Activated T-cell treated with anti-CD3 and anti-CD28 coated beads, Interleukin-2, amount 50 U/mL, for 72 hours (primary cell): ENCODE results near the gene TSHZ3. TPM values are rescaled to one million over a fixed set of nuclear protein-coding genes. Genes with fewer than 3 reads are reported as not detected.
A peak's percentile ranks its signal among the peaks of the same experiment; 100 is the strongest.

ENCODE experiments used
- ATAC-seq, 2 donors: fragments of 150-1000 bp; cut with Tn5 transposase; replicated peaks in 1 of 2; 2 replicates each; pipeline ENCODE4 v1.10.0; 2021; ENCODE audit warnings: moderate library complexity in 2 of 2, mild to moderate bottlenecking in 1 of 2
- DNase-seq, 2 donors: peaks; one replicate each; pipeline ENCODE4 v3.0.0; 2021 to 2022; ENCODE audit warnings: mixed read lengths in 1 of 2
- H3K27ac Mint-ChIP-seq: one replicate; pipeline ENCODE4 v1.8.0; 2022; ENCODE audit warnings: mild to moderate bottlenecking, moderate library complexity, mixed read lengths
- H3K27me3 Mint-ChIP-seq: one replicate; pipeline ENCODE4 v1.8.0; 2022; ENCODE audit warnings: low read depth, mixed read lengths
- H3K36me3 Mint-ChIP-seq, 2 donors: one replicate each; pipeline ENCODE4 v1.8.0; 2022; ENCODE audit warnings: mixed read lengths in 2 of 2, mild to moderate bottlenecking in 1 of 2; ENCODE audit not compliant: insufficient read depth in 2 of 2
- H3K4me1 Mint-ChIP-seq: one replicate; pipeline ENCODE4 v1.8.0; 2022; ENCODE audit warnings: low read depth, mixed read lengths
- H3K4me3 Mint-ChIP-seq, 2 donors: one replicate each; pipeline ENCODE4 v1.8.0; 2022; ENCODE audit warnings: mild to moderate bottlenecking in 2 of 2, mixed read lengths in 2 of 2, moderate library complexity in 2 of 2
- H3K9me3 Mint-ChIP-seq, 2 donors: one replicate each; pipeline ENCODE4 v1.8.0; 2022; ENCODE audit warnings: mixed read lengths in 2 of 2
- total RNA-seq, 2 donors: library from RNA; stranded (reverse); gene quantifications; one replicate each; pipeline ENCODE4 v1.2.3, GENCODE V29; 2022

Gene TSHZ3
- total RNA-seq, 2 donors from 2014 or later, result 0.74 to 3.0 TPM

DNA sequence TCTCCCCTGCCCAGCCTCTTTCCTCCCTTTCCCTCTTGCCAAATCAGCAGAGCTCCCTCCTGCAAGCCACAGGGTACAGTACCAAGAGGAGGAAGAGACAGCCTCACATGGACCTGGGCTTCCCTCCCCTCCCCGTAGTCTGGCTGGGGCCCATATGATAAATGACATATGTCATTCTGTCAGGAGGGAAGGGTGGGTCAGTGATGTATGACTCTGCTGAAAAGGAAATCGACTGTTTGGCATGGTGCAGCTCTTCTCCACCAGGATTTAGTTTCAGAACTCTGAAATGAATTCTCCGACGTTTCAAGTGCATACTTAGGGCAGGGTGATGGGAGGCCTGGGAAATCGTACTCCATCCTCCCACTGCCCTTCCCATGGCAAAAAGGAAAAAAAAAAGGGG, 9.8 kb downstream of the TSHZ3 start:
- no peak overlapping the region for H3K27ac Mint-ChIP-seq
- H3K4me3 Mint-ChIP-seq, result peak overlapping the region; percentile 29 to 31
- peaks cover 19% of the 10 kb centered on the region for H3K4me1 Mint-ChIP-seq
- no peaks in the 10 kb centered on the region for H3K36me3 Mint-ChIP-seq
- ATAC-seq (no peak), DNase-seq (no peak)
- H3K9me3 Mint-ChIP-seq, result no peaks in the 10 kb centered on the region
- H3K27me3 Mint-ChIP-seq, result peaks cover 37% of the 10 kb centered on the region

DNA sequence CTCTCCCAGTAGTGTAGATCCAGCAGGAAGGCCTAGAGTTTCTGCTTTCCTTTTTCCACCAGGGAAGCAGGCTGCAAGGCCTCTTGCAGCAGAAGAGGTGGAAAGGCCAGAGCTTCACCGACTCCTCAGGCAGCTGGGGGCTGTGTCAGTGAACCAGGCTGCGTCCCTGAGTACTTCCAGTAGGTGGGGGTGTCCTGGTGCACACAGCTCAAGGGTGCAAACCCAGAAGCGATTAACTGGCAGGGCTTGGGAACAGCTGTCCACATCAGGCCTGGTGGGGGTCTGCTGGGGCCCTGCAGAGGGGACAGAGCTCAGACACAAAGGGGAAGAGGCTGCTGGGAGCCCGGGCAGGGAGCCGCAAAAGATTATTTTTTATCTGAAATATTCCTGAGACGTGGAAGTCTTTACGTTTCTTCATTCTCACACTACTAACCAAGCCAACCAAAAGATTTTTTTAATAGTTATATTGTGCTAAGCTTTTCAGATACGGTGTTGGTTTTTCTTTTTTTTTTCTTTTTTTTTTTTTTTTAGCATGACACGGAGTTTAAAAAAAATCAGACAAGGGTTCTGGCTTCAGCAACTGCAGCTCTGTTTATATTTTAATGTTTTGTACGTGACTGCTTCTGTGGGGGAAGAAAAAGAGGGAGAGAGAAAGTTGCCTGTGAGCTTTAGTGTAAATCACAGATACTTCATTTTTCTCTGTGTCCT, 11.0 kb downstream of the TSHZ3 start:
- Mint-ChIP-seq H3K4me3 (no peak overlapping the region), H3K27me3 (peaks cover 37% of the 10 kb centered on the region)
- no peak for ATAC-seq

DNA sequence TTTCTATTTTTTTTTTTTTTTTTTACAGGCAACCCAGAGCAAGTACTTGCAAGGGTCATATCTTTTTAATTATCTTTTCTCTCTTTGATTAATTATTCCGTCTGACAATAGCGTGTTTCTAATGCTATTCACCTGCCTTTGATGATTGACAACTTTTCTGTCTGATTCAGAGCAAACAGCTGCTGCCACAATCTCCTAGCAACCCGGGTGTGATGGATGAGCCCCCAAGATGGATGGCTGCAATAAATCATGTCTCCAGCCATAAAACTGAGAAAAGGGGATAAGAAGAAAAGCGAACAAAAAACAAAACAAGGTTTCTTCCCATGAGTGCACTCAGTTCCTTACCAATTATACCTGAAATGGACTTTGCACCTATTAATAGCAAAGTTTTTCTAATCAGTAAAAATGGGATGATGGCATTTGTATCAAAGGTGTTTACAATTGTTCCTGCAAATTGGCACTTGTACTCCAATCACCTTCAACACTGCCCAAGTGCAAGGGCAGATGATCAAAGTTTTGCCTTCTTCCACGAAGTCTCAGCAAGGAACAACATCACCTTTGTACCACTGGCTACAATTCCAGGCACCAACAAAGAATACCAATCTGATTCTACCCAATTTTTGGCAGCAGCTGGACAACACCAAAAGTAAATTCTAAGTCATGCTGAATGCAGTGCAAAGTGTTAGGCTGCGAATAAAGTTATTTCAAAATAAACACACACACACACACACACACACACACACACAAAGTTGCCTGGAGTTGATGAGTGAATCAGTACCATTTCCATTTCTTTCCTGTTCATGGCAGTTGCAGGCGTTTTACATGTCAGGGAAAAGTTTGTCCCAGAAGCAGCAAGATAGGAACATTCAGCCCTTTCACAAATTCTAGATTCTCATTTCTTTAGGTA, 12.0 kb downstream of the TSHZ3 start:
- DNase-seq, result no peak
- no peak overlapping the region for H3K27ac Mint-ChIP-seq
- H3K36me3 Mint-ChIP-seq, result no peaks in the 10 kb centered on the region
- H3K9me3 Mint-ChIP-seq, result no peaks in the 10 kb centered on the region
- H3K4me3 Mint-ChIP-seq, result no peak overlapping the region
- peaks cover 19% of the 10 kb centered on the region for H3K4me1 Mint-ChIP-seq
- ATAC-seq, result no peak
- H3K27me3 Mint-ChIP-seq, result peaks cover 37% of the 10 kb centered on the region

More for the DNA sequence above, 11.0 kb downstream of the TSHZ3 start:
- H3K27ac Mint-ChIP-seq, result no peak overlapping the region
- no peaks in the 10 kb centered on the region for H3K36me3 Mint-ChIP-seq
- H3K4me1 Mint-ChIP-seq, result peaks cover 19% of the 10 kb centered on the region
- no peaks in the 10 kb centered on the region for H3K9me3 Mint-ChIP-seq
- DNase-seq, result no peak

DNA sequence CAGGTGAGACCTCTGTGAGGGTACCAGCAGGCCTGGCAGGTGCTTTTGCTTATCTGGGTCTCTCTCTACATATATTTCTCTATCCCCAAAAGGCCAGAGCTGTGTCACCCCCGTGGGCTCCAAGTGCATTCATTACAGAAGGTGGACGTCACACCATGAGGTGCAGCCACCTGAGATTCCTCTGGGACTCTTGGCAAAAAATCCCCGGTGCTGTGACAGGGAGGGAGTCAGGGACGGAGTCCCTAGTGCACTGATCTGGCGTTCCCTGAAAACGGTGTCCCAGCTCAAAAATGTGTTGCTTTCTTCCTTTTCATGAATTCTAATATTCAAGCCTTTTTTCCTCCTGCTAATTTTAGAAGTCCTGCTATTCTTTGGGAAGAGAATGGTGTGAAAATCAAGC, 13.5 kb downstream of the TSHZ3 start:
- Mint-ChIP-seq H3K4me1 (peaks cover 15% of the 10 kb centered on the region), H3K36me3 (no peaks in the 10 kb centered on the region), H3K4me3 (no peak overlapping the region), H3K27me3 (peaks cover 33% of the 10 kb centered on the region), H3K27ac (no peak overlapping the region), H3K9me3 (no peaks in the 10 kb centered on the region)
- ATAC-seq (no peak), DNase-seq (no peak)

DNA sequence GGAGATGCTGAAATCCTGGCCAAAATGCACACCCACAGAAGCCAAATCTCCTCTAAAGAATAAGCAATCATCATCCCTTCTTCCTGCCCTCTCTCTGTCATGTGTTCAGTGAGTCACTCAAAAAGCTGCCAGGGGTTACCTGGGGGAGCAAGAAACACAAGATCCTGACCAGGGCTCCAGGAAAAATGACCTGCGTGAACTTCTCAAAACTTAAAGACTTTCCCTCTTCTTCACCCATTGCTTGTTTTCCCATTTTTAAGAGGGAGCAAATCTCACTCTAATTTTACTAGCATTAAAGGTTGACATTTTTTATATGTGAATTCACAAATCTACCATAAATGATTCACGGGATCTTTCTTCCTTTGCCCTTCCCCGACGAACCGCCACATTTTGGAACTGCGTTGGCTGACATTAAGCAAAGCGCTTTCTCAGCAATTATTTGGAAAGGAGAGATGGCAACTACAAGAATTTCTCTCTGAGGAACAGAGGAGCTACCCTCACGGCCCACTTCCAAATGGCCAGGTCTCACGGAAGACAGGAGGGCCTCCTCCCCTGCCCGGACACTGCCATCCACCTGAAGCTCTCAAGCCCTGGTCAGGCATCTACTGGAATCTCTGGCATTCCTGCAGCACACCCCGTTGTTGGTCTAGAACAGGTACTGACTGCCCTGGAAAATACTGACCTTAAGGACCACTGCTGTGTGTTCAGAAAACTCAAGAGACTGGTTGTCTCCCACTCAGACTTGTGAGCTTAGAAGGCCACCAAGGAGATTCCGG, 14.2 kb downstream of the TSHZ3 start:
- H3K4me1 Mint-ChIP-seq, result peaks cover 9% of the 10 kb centered on the region
- no peaks in the 10 kb centered on the region for H3K9me3 Mint-ChIP-seq
- H3K36me3 Mint-ChIP-seq, result no peaks in the 10 kb centered on the region
- no peak overlapping the region for H3K4me3 Mint-ChIP-seq
- H3K27ac Mint-ChIP-seq, result no peak overlapping the region
- no peak for DNase-seq
- no peak for ATAC-seq
- peaks cover 33% of the 10 kb centered on the region for H3K27me3 Mint-ChIP-seq

DNA sequence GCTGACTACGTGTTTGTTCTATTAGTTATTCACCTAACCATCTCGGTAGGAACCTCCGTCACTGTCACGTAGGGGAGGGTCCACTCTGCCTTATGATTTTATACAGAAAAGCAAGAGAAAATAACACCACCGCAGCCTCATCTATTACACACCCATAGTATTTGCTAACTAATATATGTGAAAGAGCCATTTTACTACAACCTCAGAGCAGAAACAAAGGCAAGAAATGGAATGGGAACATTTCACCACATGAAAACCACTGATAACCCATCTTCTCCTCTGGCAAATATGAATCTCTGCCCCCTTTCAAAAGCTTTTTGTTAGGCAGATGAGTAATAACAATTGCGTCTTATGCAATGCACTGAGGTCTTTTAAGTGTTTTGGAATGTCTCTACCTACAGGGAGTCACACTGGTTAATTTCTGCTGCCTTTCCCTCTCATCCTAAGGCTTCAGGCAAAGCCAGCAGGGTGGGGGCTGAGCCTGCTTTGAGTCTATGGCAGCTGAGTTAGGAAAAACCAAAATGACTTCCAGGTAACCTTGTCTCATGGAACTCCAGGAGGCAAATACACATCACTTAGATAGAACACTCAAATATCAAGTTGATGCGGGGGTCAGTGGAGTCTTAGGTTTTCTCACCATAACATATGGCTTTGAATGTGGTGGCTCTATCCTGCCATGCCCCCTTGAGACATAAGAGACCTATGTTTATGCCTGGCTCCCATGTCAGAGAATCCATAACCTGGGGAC, 15.0 kb downstream of the TSHZ3 start:
- Mint-ChIP-seq H3K4me1 (peaks cover 1% of the 10 kb centered on the region), H3K36me3 (no peaks in the 10 kb centered on the region), H3K4me3 (no peak overlapping the region), H3K27me3 (peaks cover 29% of the 10 kb centered on the region), H3K27ac (no peak overlapping the region), H3K9me3 (no peaks in the 10 kb centered on the region)
- no peak for DNase-seq
- ATAC-seq, result no peak

DNA sequence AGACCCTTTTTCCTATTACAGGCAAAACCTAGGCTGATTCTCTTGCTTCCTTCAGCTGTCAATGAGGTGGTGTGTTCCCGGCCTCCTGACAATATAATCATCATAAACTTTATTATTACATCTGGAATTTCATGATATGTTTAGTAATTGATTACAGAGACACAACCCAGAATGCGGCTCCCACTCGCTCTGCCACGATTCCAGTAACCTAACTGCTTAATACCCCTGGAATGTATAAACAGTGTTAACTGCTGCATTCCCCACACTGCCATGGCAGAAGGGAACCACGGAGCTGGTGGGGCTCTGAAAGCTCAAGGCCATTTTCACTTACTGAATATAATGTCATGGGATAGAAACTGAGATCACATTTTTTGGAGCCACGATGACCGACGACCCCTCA, 17.1 kb downstream of the TSHZ3 start:
- no peaks in the 10 kb centered on the region for H3K4me1 Mint-ChIP-seq
- no peaks in the 10 kb centered on the region for H3K9me3 Mint-ChIP-seq
- no peak for ATAC-seq
- H3K36me3 Mint-ChIP-seq, result no peaks in the 10 kb centered on the region
- no peak for DNase-seq
- no peak overlapping the region for H3K4me3 Mint-ChIP-seq
- H3K27me3 Mint-ChIP-seq, result peaks cover 14% of the 10 kb centered on the region
- H3K27ac Mint-ChIP-seq, result no peak overlapping the region

DNA sequence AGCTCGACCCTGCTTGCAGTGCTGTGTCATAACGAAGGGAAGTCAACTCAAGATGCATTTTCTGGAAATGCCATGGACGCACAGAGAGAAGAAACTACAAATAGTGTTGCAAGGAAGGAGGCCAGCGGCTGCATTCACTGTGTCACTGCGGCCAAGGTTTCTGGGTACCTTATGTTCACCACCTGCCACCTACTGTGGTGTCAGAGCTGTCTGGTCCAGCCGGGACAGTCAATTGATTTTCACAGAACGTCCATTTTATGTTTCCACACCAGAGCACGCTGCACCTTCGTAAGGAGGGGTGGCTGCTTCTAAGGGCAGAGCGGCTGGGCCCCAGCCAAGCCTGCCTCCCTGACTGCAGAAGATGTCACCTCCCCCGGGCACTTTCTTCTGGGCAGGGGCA, 17.7 kb downstream of the TSHZ3 start:
- no peaks in the 10 kb centered on the region for H3K4me1 Mint-ChIP-seq
- no peaks in the 10 kb centered on the region for H3K36me3 Mint-ChIP-seq
- H3K27me3 Mint-ChIP-seq, result peaks cover 13% of the 10 kb centered on the region
- DNase-seq (no peak), ATAC-seq (no peak)
- no peak overlapping the region for H3K4me3 Mint-ChIP-seq
- no peaks in the 10 kb centered on the region for H3K9me3 Mint-ChIP-seq
- no peak overlapping the region for H3K27ac Mint-ChIP-seq

DNA sequence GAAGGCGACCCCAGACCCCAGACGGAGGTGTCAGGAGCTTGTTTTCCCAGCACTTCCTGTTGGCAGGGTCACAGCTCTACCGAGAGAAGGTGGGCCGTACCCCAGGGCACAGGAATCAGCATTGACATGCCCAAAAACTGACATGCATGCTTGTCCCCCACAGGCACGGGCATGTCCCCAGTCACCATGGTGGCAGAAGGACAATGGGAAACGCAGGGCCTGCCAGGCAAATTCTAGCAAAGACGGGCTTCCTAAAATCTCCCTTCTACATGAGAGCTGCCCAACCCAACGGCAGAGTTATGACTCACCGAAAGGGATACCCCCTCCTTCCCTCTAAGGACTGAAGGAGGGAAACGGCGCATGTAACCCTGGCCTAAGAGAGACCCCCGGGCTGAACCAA, 18.5 kb downstream of the TSHZ3 start:
- Mint-ChIP-seq H3K9me3 (no peaks in the 10 kb centered on the region), H3K36me3 (no peaks in the 10 kb centered on the region), H3K4me1 (no peaks in the 10 kb centered on the region), H3K27me3 (peaks cover 5% of the 10 kb centered on the region), H3K27ac (no peak overlapping the region), H3K4me3 (no peak overlapping the region)
- ATAC-seq (no peak), DNase-seq (no peak)

DNA sequence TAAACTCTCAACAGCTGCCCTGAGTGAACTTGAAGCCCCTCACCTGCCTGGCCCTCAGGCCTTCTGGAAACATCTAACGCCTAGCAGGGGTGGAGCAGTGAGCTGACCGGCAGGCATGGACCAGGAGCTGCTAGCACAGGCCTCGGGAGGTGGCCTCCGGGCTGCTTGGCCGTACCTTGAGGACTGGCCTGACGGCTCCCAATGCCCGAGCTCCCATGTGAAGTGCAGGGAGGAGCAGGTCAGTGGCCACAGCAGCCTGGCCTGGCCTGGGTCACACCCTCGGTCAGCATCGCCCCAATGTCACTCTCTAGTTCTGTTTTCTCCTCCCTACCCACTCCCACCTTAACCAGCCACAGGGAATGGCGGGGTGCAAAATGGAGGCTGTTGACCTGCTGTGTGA, 19.0 kb downstream of the TSHZ3 start:
- ATAC-seq (no peak), DNase-seq (no peak)
- Mint-ChIP-seq H3K27ac (no peak overlapping the region), H3K9me3 (no peaks in the 10 kb centered on the region), H3K4me3 (no peak overlapping the region), H3K27me3 (peaks cover 2% of the 10 kb centered on the region), H3K36me3 (no peaks in the 10 kb centered on the region), H3K4me1 (no peaks in the 10 kb centered on the region)

DNA sequence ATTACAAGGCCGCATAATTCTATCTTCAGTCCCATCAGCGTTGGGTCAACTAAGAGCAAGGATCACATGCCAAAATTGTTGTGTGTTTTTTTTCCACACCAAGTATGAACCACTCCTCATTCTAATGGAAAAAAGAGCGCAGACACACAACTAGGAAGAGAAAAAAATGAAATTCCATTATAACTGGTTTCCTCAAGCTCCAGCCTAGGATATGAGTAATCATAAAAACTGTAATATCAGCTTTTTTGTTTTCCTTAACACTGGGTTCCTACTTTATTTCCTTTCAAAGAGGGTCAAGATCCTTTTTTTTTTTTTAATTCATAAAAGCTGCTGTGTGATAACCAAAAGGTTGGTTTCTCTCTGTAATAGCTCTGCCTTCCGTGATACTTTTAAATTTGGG, 19.4 kb downstream of the TSHZ3 start:
- H3K27ac Mint-ChIP-seq, result no peak overlapping the region
- no peak for ATAC-seq
- DNase-seq, result no peak
- no peaks in the 10 kb centered on the region for H3K27me3 Mint-ChIP-seq
- no peaks in the 10 kb centered on the region for H3K4me1 Mint-ChIP-seq
- no peaks in the 10 kb centered on the region for H3K36me3 Mint-ChIP-seq
- H3K9me3 Mint-ChIP-seq, result no peaks in the 10 kb centered on the region
- no peak overlapping the region for H3K4me3 Mint-ChIP-seq

DNA sequence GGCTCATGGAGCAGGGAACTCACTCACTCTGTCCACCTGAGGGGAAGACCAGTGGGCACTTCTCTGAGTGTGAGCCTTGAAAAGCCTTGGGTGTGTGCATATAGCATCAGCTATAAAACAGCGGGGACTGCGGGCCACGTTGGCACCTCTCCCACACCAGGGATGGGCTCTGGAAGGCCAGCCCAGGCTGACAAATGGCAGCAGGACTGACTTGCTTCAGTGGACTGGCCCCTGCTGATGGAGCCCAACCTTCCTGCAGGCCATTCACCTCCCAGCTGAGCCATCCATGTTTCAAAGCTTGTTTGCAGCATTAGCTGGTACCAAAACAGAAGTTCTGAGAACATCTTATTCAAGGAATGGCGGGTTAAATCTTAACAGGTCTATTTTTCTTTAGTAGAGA, 21.0 kb downstream of the TSHZ3 start:
- Mint-ChIP-seq H3K9me3 (no peaks in the 10 kb centered on the region), H3K27ac (no peak overlapping the region), H3K4me3 (no peak overlapping the region), H3K4me1 (no peaks in the 10 kb centered on the region), H3K27me3 (no peaks in the 10 kb centered on the region), H3K36me3 (no peaks in the 10 kb centered on the region)
- ATAC-seq (no peak), DNase-seq (no peak)
